K562 (cell line): Measurements from ENCODE around the gene TRAPPC8. TPM values are rescaled to one million over a fixed set of nuclear protein-coding genes. Genes with fewer than 3 reads are reported as not detected.
"Not testable (repeated sequence)": the region's sequence is repeated elsewhere in the genome, so short reads cannot be mapped to it uniquely, and the experiment has no call there.

Experiments
- ATAC-seq: fragments of 200-7000 bp; cut with Tn5 transposase; 3 replicates; pipeline ENCODE4 v1.9.1; 2020; ENCODE audit warnings: moderate library complexity
- BruUV-seq: library from RNA; stranded (reverse); fragments of 400-500 nt; replicated peaks from 2 replicates; lab custom pipeline; 2021; lab: Mats Ljungman, UMichigan
- CTCF ChIA-PET: fragments of 300-600 bp; formaldehyde crosslinking; extraction: SDS; loops from one replicate; lab custom pipeline; 2021; ENCODE audit warnings: low intra/inter-chr PET ratio; lab: Yijun Ruan, JAX
- POLR2A ChIA-PET: fragments of 300-600, 350-650 bp; sonication (Branson Sonifier 250); formaldehyde crosslinking; extraction: SDS; loops from one replicate; lab custom pipeline; 2021; ENCODE audit warnings: antibody characterized with exemption, inconsistent platforms; lab: Yijun Ruan, JAX
- DNase-seq, 4 experiments: peaks; one replicate each; pipeline versions ENCODE4 v3.0.0 to v3.0.0-alpha.2; 2011 to 2018; ENCODE audit warnings: low spot score in 3 of 4, mixed read lengths in 3 of 4; ENCODE audit errors: extremely low read depth in 1 of 4
- FAIRE-seq: peaks from 2 replicates; lab custom pipeline; 2011; peaks lifted over from hg19 to GRCh38; lab: Jason Lieb, UNC
- H2AFZ ChIP-seq: 2 replicates; pipeline ENCODE4 v1.6.0; 2011; ENCODE audit warnings: low read depth, low read length, control low read depth, inconsistent platforms
- H3K27ac ChIP-seq: fragments of 200-600 bp; 3 replicates; pipeline ENCODE4 v1.8.0; 2011; ENCODE audit warnings: low read depth, mild to moderate bottlenecking, control low read depth, inconsistent platforms, low read length, moderate library complexity, mixed read lengths; ENCODE audit errors: extremely low read depth
- H3K27me3 ChIP-seq, 2 experiments: fragments of 300-600 bp in 1 of 2; 2 replicates in 1 of 2; 3 replicates in 1 of 2; pipeline versions ENCODE4 v1.6.0 to v1.8.0; 2011; ENCODE audit warnings: inconsistent platforms in 2 of 2, low read length in 2 of 2, mild to moderate bottlenecking in 1 of 2, mixed read lengths in 1 of 2, moderate library complexity in 1 of 2; ENCODE audit not compliant: control insufficient read depth in 2 of 2, insufficient read depth in 2 of 2
- H3K36me3 ChIP-seq: fragments of 300-600 bp; 3 replicates; pipeline ENCODE4 v1.8.0; 2011; ENCODE audit warnings: mild to moderate bottlenecking, low read length, inconsistent platforms; ENCODE audit not compliant: control insufficient read depth, insufficient read depth
- H3K4me1 ChIP-seq, 2 experiments: fragments of 200-600 bp in 1 of 2; replicated peaks in 1 of 2; 2 replicates in 1 of 2; 3 replicates in 1 of 2; pipeline versions ENCODE4 v1.5.1 to v1.8.0; 2011; ENCODE audit warnings: inconsistent platforms in 2 of 2, low read length in 2 of 2, mild to moderate bottlenecking in 1 of 2, mixed read lengths in 1 of 2, moderate library complexity in 1 of 2; ENCODE audit not compliant: control insufficient read depth in 2 of 2, insufficient read depth in 2 of 2
- H3K4me2 ChIP-seq: 2 replicates; pipeline ENCODE4 v1.6.1; 2011; ENCODE audit warnings: low read length, control low read depth, inconsistent platforms, mixed read lengths; ENCODE audit not compliant: insufficient read depth
- H3K4me3 ChIP-seq: fragments of 200-600 bp; sonication (generic), shearing (Covaris generic); 2 replicates; pipeline ENCODE4 v1.5.1; 2016; ENCODE audit warnings: control low read depth, inconsistent platforms
- H3K79me2 ChIP-seq: fragments of 200-600 bp; 3 replicates; pipeline ENCODE4 v1.8.0; 2011; ENCODE audit warnings: low read length, inconsistent platforms; ENCODE audit not compliant: control insufficient read depth, insufficient read depth
- H3K9ac ChIP-seq, 2 experiments: 2 replicates each; pipeline versions ENCODE4 v1.6.0 to v1.6.1; 2011; ENCODE audit warnings: low read depth in 2 of 2, low read length in 2 of 2, control low read depth in 1 of 2, inconsistent platforms in 1 of 2, mild to moderate bottlenecking in 1 of 2, mixed read lengths in 1 of 2; ENCODE audit not compliant: insufficient read depth in 1 of 2
- H3K9me1 ChIP-seq: one replicate; pipeline ENCODE4 v1.6.0; 2011; ENCODE audit warnings: inconsistent platforms, mild to moderate bottlenecking, low read length, moderate library complexity; ENCODE audit not compliant: control insufficient read depth, insufficient read depth
- H3K9me3 ChIP-seq: replicated peaks from 2 replicates; pipeline ENCODE4 v1.5.1; 2011; ENCODE audit warnings: low read depth, low read length, inconsistent platforms; ENCODE audit not compliant: control insufficient read depth, insufficient read depth
- H4K20me1 ChIP-seq: replicated peaks from 2 replicates; pipeline ENCODE4 v1.6.1; 2011; ENCODE audit warnings: low read length, inconsistent platforms, mixed read lengths; ENCODE audit not compliant: control insufficient read depth, insufficient read depth
- SNIP1 ChIP-seq: fragments of 450-650 bp; IDR thresholded peaks from 2 replicates; pipeline ENCODE4 v1.7.1; 2017; ENCODE audit warnings: low read depth, mild to moderate bottlenecking
- ZNF764 ChIP-seq: fragments of 250-450 bp; sonication (Bioruptor Pico); IDR thresholded peaks from 2 replicates; pipeline ENCODE4 v1.4.0; 2020; ENCODE audit warnings: low read depth, mild to moderate bottlenecking, moderate library complexity
- WGBS: fragments of 100-300 bp; shearing (Covaris generic); methylation state at CpG from one replicate; pipeline ENCODE4 v1.1.6; 2016; ENCODE audit warnings: low coverage, mixed read lengths; ENCODE audit not compliant: insufficient coverage; ENCODE audit errors: missing lambda C conversion rate; 5-methylcytosine and 5-hydroxymethylcytosine counted together
- in situ Hi-C: fragments of 300-500 bp; cut with MboI; formaldehyde crosslinking; loops from 4 replicates; pipeline ENCODE4 v1.15.0; 2018; ENCODE audit warnings: inconsistent platforms, mixed read lengths
- intact Hi-C: fragments of 100-400 bp; cut with micrococcal nuclease; formaldehyde crosslinking; loops from 2 replicates; pipeline ENCODE4 v1.14.2; 2022
- polyA plus RNA-seq, 8 experiments: library from polyadenylated mRNA; depleted of rRNA in 4 of 8; stranded (reverse) in 5 of 8; unstranded in 3 of 8; fragments of >200 nt; fragmentation: Nextera tagmentation in 2 of 8; fragmentation: Illumina TruSeq in 1 of 8; extraction: Ambion mirVana in 2 of 8; extraction: Trizol in 1 of 8; gene quantifications; 2 replicates each; pipeline versions ENCODE4 v1.2.1 to v1.2.3, GENCODE V29; 2011 to 2014; ENCODE audit warnings: inconsistent platforms in 1 of 8, missing spikeins in 1 of 8
- total RNA-seq, 7 experiments: library from RNA; depleted of rRNA in 6 of 7; stranded (reverse); fragments of >200 nt in 6 of 7; fragmentation: Illumina TruSeq in 2 of 7; extraction: Trizol in 2 of 7; gene quantifications; 2 replicates each; pipeline versions ENCODE4 v1.2.1 to v1.2.3, GENCODE V29; 2011 to 2021; ENCODE audit warnings: low replicate concordance in 1 of 7
- TF ChIP-seq, protein P1 (sequence below), 2 experiments: fragments of 450-650 bp in 1 of 2; IDR thresholded peaks; 2 replicates each; pipeline ENCODE4 v1.6.1; 2011 to 2017; ENCODE audit warnings: low read depth in 2 of 2, antibody characterized with exemption in 1 of 2, borderline replicate concordance in 1 of 2, low read length in 1 of 2, mild to moderate bottlenecking in 1 of 2, mixed read lengths in 1 of 2; ENCODE audit not compliant: control insufficient read depth in 1 of 2

Gene TRAPPC8
- total and polyA plus RNA-seq, 9 of the 15 experiments (the other 6 are each of a cell fraction or from before 2014, with no cell fraction given), result 20.1 to 111 (median 35.6) TPM

DNA sequence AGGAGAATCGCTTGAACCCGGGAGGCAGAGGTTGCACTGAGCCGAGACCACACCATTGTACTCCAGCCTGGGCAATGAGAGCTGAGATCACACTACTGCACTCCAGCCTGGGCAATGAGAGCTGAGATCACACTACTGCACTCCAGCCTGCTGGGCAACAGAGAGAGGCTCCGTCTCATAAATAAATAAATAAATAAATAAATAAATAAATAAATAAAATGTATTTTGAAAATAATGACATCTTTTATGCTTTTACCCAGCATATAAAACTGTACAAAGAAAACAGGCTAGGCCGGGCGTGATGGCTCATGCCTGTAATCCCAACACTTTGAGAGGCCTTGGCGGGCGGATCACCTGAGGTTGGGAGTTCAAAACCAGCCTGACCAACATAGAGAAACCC lies 8.2 kb downstream of the TRAPPC8 start:
- H3K27ac ChIP-seq, H3K9me1 ChIP-seq, H3K4me3 ChIP-seq, ATAC-seq, H4K20me1 ChIP-seq, DNase-seq, H3K4me1 ChIP-seq, BruUV-seq, FAIRE-seq, H3K9ac ChIP-seq, H2AFZ ChIP-seq, CTCF ChIA-PET, H3K27me3 ChIP-seq, H3K9me3 ChIP-seq, H3K4me2 ChIP-seq, in situ Hi-C loops, intact Hi-C loops: not testable (repeated sequence)
- peaks cover 54% of the 10 kb centered on the region for H3K79me2 ChIP-seq
- H3K36me3 ChIP-seq, result peaks cover 53% of the 10 kb centered on the region
- WGBS, result 96% methylated on average over 8 of the region's 8 CpGs
- POLR2A ChIA-PET, result interaction anchor here (0.7 to 0.8 kb wide), 3 partner anchors 14 to 228 kb away, joined by 3 read pairs; no protein-coding TSS in a partner anchor

- ATAC-seq (no peak; the same call in 1 of the 3 replicates), DNase-seq (no peak), FAIRE-seq (no peak)
- peaks cover 37% of the 10 kb centered on the region; the same call in 2 of the 3 replicates for H3K79me2 ChIP-seq
- BruUV-seq, result no TSS peak
- no peaks in the 10 kb centered on the region for H3K4me1 ChIP-seq
- no peak overlapping the region for H3K4me2 ChIP-seq
- TF ChIP-seq, protein P1, sequence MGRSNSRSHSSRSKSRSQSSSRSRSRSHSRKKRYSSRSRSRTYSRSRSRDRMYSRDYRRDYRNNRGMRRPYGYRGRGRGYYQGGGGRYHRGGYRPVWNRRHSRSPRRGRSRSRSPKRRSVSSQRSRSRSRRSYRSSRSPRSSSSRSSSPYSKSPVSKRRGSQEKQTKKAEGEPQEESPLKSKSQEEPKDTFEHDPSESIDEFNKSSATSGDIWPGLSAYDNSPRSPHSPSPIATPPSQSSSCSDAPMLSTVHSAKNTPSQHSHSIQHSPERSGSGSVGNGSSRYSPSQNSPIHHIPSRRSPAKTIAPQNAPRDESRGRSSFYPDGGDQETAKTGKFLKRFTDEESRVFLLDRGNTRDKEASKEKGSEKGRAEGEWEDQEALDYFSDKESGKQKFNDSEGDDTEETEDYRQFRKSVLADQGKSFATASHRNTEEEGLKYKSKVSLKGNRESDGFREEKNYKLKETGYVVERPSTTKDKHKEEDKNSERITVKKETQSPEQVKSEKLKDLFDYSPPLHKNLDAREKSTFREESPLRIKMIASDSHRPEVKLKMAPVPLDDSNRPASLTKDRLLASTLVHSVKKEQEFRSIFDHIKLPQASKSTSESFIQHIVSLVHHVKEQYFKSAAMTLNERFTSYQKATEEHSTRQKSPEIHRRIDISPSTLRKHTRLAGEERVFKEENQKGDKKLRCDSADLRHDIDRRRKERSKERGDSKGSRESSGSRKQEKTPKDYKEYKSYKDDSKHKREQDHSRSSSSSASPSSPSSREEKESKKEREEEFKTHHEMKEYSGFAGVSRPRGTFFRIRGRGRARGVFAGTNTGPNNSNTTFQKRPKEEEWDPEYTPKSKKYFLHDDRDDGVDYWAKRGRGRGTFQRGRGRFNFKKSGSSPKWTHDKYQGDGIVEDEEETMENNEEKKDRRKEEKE (IDR thresholded peaks at IDR 0.05; ENCODE audit: borderline replicate concordance in 1 of 2, control insufficient read depth in 1 of 2, low read depth in 2 of 2, low read length in 1 of 2), result no peak
- TF ChIP-seq ZNF764 (CRISPR knock-in tag) (no peak), SNIP1 (no peak)
- no peak overlapping the region for H3K27ac ChIP-seq
- ChIA-PET POLR2A (interaction anchor here (0.6 to 2.1 kb wide), 3 partner anchors 8 to 66 kb away, joined by 3 to 14 read pairs (median 6); partner anchors contain the start of gene TRAPPC8), CTCF (no interaction called here)
- no peak overlapping the region for H3K4me3 ChIP-seq
- H4K20me1 ChIP-seq, result no peaks in the 10 kb centered on the region
- in situ Hi-C loops, result no loop called here
- intact Hi-C loops, result no loop called here
- no peaks in the 10 kb centered on the region for H3K9me1 ChIP-seq
- no peak overlapping the region for H2AFZ ChIP-seq
- 87% methylated on average over 6 of the region's 6 CpGs for WGBS
- H3K9me3 ChIP-seq, result no peaks in the 10 kb centered on the region
- no peaks in the 10 kb centered on the region for H3K27me3 ChIP-seq
- H3K9ac ChIP-seq, result no peak overlapping the region
- peaks cover 61% of the 10 kb centered on the region for H3K36me3 ChIP-seq
These were observed 11.1 kb downstream of the TRAPPC8 start for GRCh38 chr18:31931886-31932240.
